Heart left ventricle (tissue), 16 donors: ENCODE measurements around the gene CRISPLD2. TPM values are rescaled to one million over a fixed set of nuclear protein-coding genes. Genes with fewer than 3 reads are reported as not detected.
A peak's percentile ranks its signal among the peaks of the same experiment; 100 is the strongest.
"Not testable (repeated sequence)": the region's sequence is repeated elsewhere in the genome, so short reads cannot be mapped to it uniquely, and the experiment has no call there.

Experiments
- ATAC-seq, 4 donors: fragments of 200-7000 bp; cut with Tn5 transposase; one replicate each; pipeline ENCODE4 v1.9.1; 2020 to 2022; ENCODE audit warnings: moderate library complexity in 4 of 4, mild to moderate bottlenecking in 3 of 4, moderate number of reproducible peaks in 1 of 4
- DNase-seq, 5 donors: peaks; one replicate each; pipeline ENCODE4 v3.0.0-alpha.2; 2020
- H3K27ac ChIP-seq, 12 donors: fragments of 200-600 bp; sonication (generic) in 4 of 12; one replicate each; pipeline versions ENCODE4 v1.5.0 to v1.8.0; 2016 to 2022; ENCODE audit warnings: mild to moderate bottlenecking in 2 of 12
- H3K27me3 ChIP-seq, 9 donors: fragments of 200-600 bp; sonication (generic) in 2 of 9; one replicate each; pipeline versions ENCODE4 v1.5.1 to v1.8.0; 2016 to 2022; ENCODE audit warnings: mild to moderate bottlenecking in 3 of 9
- H3K36me3 ChIP-seq, 9 donors: fragments of 200-600 bp; sonication (generic) in 2 of 9; one replicate each; pipeline versions ENCODE4 v1.5.0 to v1.8.0; 2018 to 2022; ENCODE audit warnings: mild to moderate bottlenecking in 2 of 9
- H3K4me1 ChIP-seq, 12 donors: fragments of 200-600 bp; sonication (generic) in 4 of 12; one replicate each; pipeline versions ENCODE4 v1.5.0 to v1.8.0; 2016 to 2022; ENCODE audit warnings: mild to moderate bottlenecking in 3 of 12
- H3K4me3 ChIP-seq, 12 donors: fragments of 200-600 bp; sonication (generic) in 4 of 12; one replicate each; pipeline versions ENCODE4 v1.5.0 to v1.8.0; 2017 to 2022; ENCODE audit warnings: mild to moderate bottlenecking in 9 of 12, moderate library complexity in 4 of 12
- H3K9me3 ChIP-seq, 12 donors: fragments of 200-600 bp; sonication (generic) in 4 of 12; one replicate each; pipeline versions ENCODE4 v1.5.0 to v1.8.0; 2016 to 2022; ENCODE audit warnings: mild to moderate bottlenecking in 1 of 12
- CTCF ChIP-seq, 12 donors: fragments of 200-600 bp; sonication (generic) in 4 of 12; IDR thresholded peaks; one replicate each; pipeline versions ENCODE4 v1.5.0 to v1.8.0; 2018 to 2022; ENCODE audit warnings: antibody characterized with exemption in 12 of 12, mild to moderate bottlenecking in 5 of 12
- POLR2A ChIP-seq, 2 donors: fragments of 450-650 bp; IDR thresholded peaks; one replicate each; pipeline ENCODE4 v1.6.1; 2017; ENCODE audit warnings: antibody characterized with exemption in 2 of 2, mild to moderate bottlenecking in 2 of 2, moderate library complexity in 2 of 2
- WGBS, 4 donors: extraction: QIAGEN DNeasy Blood & Tissue Kit in 2 of 4; methylation state at CpG; one replicate each; pipeline versions ENCODE4 v1.1.5 to v1.1.7; 2013 to 2018; 5-methylcytosine and 5-hydroxymethylcytosine counted together
- intact Hi-C, 10 donors: fragments of 100-400 bp; cut with DNase I; formaldehyde crosslinking; loops; one replicate each; pipeline versions ENCODE4 v1.11.1 to v1.14.2; 2022
- polyA plus RNA-seq, 2 donors: library from polyadenylated mRNA; stranded (reverse); fragments of 200-250 nt; gene quantifications; one replicate each; pipeline ENCODE4 v1.2.3, GENCODE V29; 2013
- total RNA-seq, 9 donors: library from RNA; depleted of rRNA in 2 of 9; stranded (reverse); fragments of >200 nt in 2 of 9; fragmentation: NEBNext Ultra II Directional in 3 of 9; extraction: Animal tissue kit (Norgen Biotek cat#: 25700) in 3 of 9; gene quantifications; one replicate each; pipeline versions ENCODE4 v1.1.0 to v1.2.4, GENCODE V29; 2016 to 2023
- donor health status: ischemic (EF 13 %, LVEDD 7.1; RV severe dilation, severe dysfunction).
- donor health status: healthy with polysubstance abuse.
- donor health status: DM: no; HTN: yes; CAD: no.
- donor health status: DM: no; HTN: no; CAD: no.
- donor health status: ischemic (EF 25% LVEDD 6.9; RV normal size, moderate dysfunction).
- donor health status: ischemic (EF 25% LVEDD 5.7; RV mildly dilated, moderate dysfunction).
- donor health status: healthy.
- donor health status: DM: yes; HTN: yes; CAD: no.
- donor health status: ischemic (EF 35%, LVEDD 5.7; RV mildly dilated, moderate dysfunction).
- donor health status: nonischemic (EF 11% LVEDD 7.7; RV severe dilation, severe dysfunction).
- donor health status: DM: yes; HTN: yes; CAD: no.
- donor health status: PGD.
- donor health status: ischemic (EF 29% LVEDD 5.4; RV normal size, mild dysfunction).
- donor health status: nonischemic (EF 23%, LVEDD 6.1; RV moderate dilation, normal function).

CRISPLD2 gene
- total and polyA plus RNA-seq, 11 donors = 8.0 to 153 (median 12.9) TPM

DNA sequence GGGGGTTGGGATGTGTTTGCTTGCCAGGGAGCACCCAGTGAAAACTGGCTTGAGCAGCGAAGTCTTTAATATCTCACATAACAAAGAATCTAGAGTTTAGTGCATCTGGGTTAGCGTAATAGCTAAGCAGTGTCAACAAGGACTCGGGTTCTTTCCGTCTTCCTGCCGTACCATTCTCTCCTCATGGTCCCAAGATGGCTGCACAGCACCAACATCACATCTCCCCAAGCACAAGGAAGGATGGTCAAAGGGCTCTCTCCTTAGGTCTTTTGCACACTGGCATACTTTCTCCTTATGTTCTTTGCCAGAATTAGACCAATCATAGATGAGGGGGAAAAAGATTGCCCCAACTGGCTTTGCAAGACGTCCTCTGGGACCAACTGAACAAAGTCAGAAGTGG lies 30.9 kb downstream of the CRISPLD2 start:
- Histone ChIP-seq H3K4me3 (no peak overlapping the region), H3K36me3 (peaks cover 0 to 60% (median 26%) of the 10 kb centered on the region in 9 donors), H3K27me3 (no peaks in the 10 kb centered on the region), H3K27ac (no peak overlapping the region), H3K4me1 (no peaks in the 10 kb centered on the region), H3K9me3 (no peaks in the 10 kb centered on the region)
- intact Hi-C loops = no loop called here
- TF ChIP-seq POLR2A (IDR thresholded peaks at IDR 0.05) (no peak), CTCF (IDR thresholded peaks at IDR 0.05) (no peak)
- ATAC-seq (no peak), DNase-seq (peak in 1 of 5 donors; percentile 7)
- 89 to 97% (median 94%) methylated on average over 6 of the region's 6 CpGs for WGBS, 4 donors

- ATAC-seq (no peak), DNase-seq (peak in 1 of 5 donors; percentile 33)
- Histone ChIP-seq H3K27me3 (no peaks in the 10 kb centered on the region), H3K4me3 (no peak overlapping the region), H3K27ac (no peak overlapping the region), H3K36me3 (peaks cover 0 to 65% (median 30%) of the 10 kb centered on the region in 9 donors), H3K4me1 (no peaks in the 10 kb centered on the region), H3K9me3 (no peaks in the 10 kb centered on the region)
- intact Hi-C loops = no loop called here
- 84 to 88% (median 87%) methylated on average over 18 of the region's 18 CpGs for WGBS, 4 donors
- no peak for TF ChIP-seq POLR2A (IDR thresholded peaks at IDR 0.05)
- TF ChIP-seq CTCF (IDR thresholded peaks at IDR 0.05) = no peak
Measured at GRCh38 chr16:84851192-84852127, 31.7 kb downstream of the CRISPLD2 start.

DNA sequence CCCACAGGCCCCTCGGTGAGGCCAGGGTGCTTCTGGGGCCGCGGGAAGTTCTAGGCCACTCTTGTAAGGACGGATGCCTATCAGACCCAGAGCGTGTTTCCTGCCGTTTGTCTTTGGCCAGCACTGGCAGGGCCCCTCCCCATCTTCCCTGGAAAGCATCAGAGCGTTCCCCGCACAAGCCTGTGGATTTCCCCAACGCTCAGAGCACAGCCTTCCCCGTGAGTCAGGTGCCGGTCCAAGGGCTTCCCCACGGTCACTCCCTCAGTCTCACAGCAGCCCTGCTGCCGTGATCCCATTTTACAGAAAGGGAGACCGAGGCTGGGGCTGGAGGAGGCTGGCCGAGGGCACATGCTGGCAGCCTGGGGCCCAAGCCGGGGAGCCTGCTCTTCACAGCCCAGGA lies 33.7 kb downstream of the CRISPLD2 start:
- Histone ChIP-seq H3K9me3 (peaks cover 0 to 4% (median under 1%) of the 10 kb centered on the region in 12 donors), H3K4me3 (no peak overlapping the region), H3K4me1 (no peaks in the 10 kb centered on the region), H3K27ac (no peak overlapping the region), H3K36me3 (peaks cover 0 to 58% (median 30%) of the 10 kb centered on the region in 9 donors), H3K27me3 (no peaks in the 10 kb centered on the region)
- TF ChIP-seq POLR2A (IDR thresholded peaks at IDR 0.05) (no peak), CTCF (IDR thresholded peaks at IDR 0.05) (no peak)
- DNase-seq (no peak), ATAC-seq (no peak)
- WGBS, 4 donors = 64 to 78% (median 68%) methylated on average over 12 to 16 of the region's 16 CpGs
- intact Hi-C loops = no loop called here

DNA sequence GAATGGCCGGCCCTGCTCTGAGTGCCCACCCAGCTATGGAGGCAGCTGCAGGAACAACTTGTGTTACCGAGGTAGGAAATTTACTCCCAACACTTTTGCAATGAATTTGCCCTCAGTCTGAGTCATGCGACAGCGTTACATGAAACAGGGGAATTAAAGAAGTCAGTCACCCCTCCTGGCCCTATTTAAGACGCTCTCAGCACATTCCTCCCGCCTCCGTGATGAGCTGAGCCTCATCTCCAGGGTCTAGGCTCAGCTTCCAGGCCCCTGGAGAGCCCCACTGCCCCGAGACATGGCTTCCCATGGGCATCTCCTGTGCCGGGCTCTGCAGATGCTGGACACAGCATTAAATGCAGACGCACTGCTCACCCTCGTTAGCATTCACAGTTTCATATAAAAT lies 35.0 kb downstream of the CRISPLD2 start:
- TF ChIP-seq CTCF (IDR thresholded peaks at IDR 0.05) = no peak
- no peak for TF ChIP-seq POLR2A (IDR thresholded peaks at IDR 0.05)
- Histone ChIP-seq H3K4me3 (no peak overlapping the region), H3K27ac (no peak overlapping the region), H3K36me3 (peaks cover 0 to 57% (median 41%) of the 10 kb centered on the region in 9 donors), H3K27me3 (no peaks in the 10 kb centered on the region), H3K4me1 (no peaks in the 10 kb centered on the region), H3K9me3 (peaks cover 0 to 16% (median 8%) of the 10 kb centered on the region in 12 donors)
- intact Hi-C loops = no loop called here
- no peak for ATAC-seq
- no peak for DNase-seq
- 86 to 90% (median 88%) methylated on average over 11 of the region's 11 CpGs for WGBS, 4 donors

GRCh38 chr16:84855435-84856202 lies 35.8 kb downstream of the CRISPLD2 start:
- H3K27me3 ChIP-seq, ATAC-seq, H3K4me3 ChIP-seq, intact Hi-C loops, H3K4me1 ChIP-seq, H3K27ac ChIP-seq: not testable (repeated sequence)
- Histone ChIP-seq H3K9me3 (peaks cover 0 to 24% (median 13%) of the 10 kb centered on the region in 12 donors), H3K36me3 (peaks cover 0 to 61% (median 38%) of the 10 kb centered on the region in 9 donors)
- WGBS, 4 donors = 80 to 83% (median 81%) methylated on average over 4 of the region's 4 CpGs
- DNase-seq = peak in 1 of 5 donors; percentile 7

DNA sequence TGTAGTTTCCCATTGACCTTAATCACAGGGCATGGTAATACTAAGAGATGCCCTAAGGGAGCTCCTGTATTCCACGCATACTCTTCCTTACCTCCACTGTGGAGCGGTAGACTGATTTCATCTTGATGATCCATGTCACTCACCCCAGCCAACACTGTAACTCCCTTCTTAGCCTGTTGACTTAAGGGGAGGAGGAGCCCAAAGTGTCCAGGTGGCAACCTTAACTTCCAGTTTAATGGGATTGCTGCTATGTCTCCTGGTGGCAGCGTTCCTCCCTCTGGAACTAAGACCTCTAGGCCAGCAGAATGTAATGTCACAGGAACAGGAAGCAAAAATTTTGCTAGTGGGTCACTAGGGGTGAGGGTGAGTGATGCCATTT lies 36.4 kb downstream of the CRISPLD2 start:
- Histone ChIP-seq H3K36me3 (peaks cover 0 to 59% (median 33%) of the 10 kb centered on the region in 9 donors), H3K9me3 (peaks cover 0 to 25% (median 14%) of the 10 kb centered on the region in 12 donors)
- DNase-seq, intact Hi-C loops, ATAC-seq, H3K27ac ChIP-seq, H3K4me1 ChIP-seq, H3K27me3 ChIP-seq, H3K4me3 ChIP-seq: not testable (repeated sequence)
- WGBS, 4 donors = 87 to 96% (median 91%) methylated on average over 3 of the region's 3 CpGs
